ENCODE measurements around the gene MAP3K6. TPM values are rescaled to one million over a fixed set of nuclear protein-coding genes. Genes with fewer than 3 reads are reported as not detected.

MAP3K6 gene
- total and polyA plus RNA-seq, 4 donors, result 1.3 to 8.3 (median 4.0) TPM

DNA sequence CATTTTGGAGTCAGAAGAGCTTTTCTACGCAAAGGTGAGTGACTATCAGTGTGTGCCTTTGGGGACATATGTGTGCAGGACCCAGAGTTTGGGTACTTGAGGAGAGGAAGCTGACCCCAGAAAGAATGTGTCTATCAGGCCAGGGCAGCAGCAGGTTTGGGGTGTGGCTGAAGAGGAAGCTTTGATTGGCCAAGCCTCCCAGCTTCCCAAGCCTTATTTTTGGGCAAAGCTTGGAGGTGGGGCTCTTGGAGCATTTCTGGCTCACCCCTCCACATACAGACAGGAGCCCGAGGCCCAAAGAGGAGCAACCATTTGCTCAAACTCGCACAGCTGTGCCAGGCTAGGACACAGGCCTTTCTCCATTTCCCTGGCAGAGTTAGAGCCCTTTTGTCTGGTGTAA, 30.3 kb upstream of the MAP3K6 start:
- no peak overlapping the region for H3K27ac ChIP-seq (ENCODE audit: low read depth in 1 of 2, low read length in 2 of 2)
- no peak overlapping the region for H3K4me3 ChIP-seq (ENCODE audit: low read depth in 1 of 3, low read length in 3 of 3)
- H3K4me1 ChIP-seq (ENCODE audit: control insufficient read depth in 4 of 4, insufficient read depth in 4 of 4, low read length in 3 of 4), result peaks cover 1 to 7% (median 5%) of the 10 kb centered on the region in 4 donors
- WGBS, result 81% methylated on average over 3 of the region's 3 CpGs
- H3K27me3 ChIP-seq (ENCODE audit: control insufficient read depth in 4 of 4, insufficient read depth in 4 of 4, low read length in 3 of 4), result no peaks in the 10 kb centered on the region
- DNase-seq (ENCODE audit: low spot score), result no peak
- TF ChIP-seq FOXA1 (IDR thresholded peaks at IDR 0.05) (no peak), FOXA2 (IDR thresholded peaks at IDR 0.05) (no peak), NR2F2 (IDR thresholded peaks at IDR 0.05) (no peak), JUND (IDR thresholded peaks at IDR 0.05) (no peak), SP1 (IDR thresholded peaks at IDR 0.05) (no peak), YY1 (IDR thresholded peaks at IDR 0.05) (no peak), HNF4G (IDR thresholded peaks at IDR 0.05) (no peak), TAF1 (conservative IDR thresholded peaks at IDR 0.05) (no peak), EGR1 (IDR thresholded peaks at IDR 0.05; ENCODE audit: low read depth in 2 of 2) (no peak), GABPA (IDR thresholded peaks at IDR 0.05 in 1 of 2, conservative IDR thresholded peaks at IDR 0.05 in 1 of 2) (no peak), RAD21 (IDR thresholded peaks at IDR 0.05) (no peak)
- TF ChIP-seq, protein P1, sequence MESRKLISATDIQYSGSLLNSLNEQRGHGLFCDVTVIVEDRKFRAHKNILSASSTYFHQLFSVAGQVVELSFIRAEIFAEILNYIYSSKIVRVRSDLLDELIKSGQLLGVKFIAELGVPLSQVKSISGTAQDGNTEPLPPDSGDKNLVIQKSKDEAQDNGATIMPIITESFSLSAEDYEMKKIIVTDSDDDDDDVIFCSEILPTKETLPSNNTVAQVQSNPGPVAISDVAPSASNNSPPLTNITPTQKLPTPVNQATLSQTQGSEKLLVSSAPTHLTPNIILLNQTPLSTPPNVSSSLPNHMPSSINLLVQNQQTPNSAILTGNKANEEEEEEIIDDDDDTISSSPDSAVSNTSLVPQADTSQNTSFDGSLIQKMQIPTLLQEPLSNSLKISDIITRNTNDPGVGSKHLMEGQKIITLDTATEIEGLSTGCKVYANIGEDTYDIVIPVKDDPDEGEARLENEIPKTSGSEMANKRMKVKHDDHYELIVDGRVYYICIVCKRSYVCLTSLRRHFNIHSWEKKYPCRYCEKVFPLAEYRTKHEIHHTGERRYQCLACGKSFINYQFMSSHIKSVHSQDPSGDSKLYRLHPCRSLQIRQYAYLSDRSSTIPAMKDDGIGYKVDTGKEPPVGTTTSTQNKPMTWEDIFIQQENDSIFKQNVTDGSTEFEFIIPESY (IDR thresholded peaks at IDR 0.05), result no peak
- TF ChIP-seq, protein P2, sequence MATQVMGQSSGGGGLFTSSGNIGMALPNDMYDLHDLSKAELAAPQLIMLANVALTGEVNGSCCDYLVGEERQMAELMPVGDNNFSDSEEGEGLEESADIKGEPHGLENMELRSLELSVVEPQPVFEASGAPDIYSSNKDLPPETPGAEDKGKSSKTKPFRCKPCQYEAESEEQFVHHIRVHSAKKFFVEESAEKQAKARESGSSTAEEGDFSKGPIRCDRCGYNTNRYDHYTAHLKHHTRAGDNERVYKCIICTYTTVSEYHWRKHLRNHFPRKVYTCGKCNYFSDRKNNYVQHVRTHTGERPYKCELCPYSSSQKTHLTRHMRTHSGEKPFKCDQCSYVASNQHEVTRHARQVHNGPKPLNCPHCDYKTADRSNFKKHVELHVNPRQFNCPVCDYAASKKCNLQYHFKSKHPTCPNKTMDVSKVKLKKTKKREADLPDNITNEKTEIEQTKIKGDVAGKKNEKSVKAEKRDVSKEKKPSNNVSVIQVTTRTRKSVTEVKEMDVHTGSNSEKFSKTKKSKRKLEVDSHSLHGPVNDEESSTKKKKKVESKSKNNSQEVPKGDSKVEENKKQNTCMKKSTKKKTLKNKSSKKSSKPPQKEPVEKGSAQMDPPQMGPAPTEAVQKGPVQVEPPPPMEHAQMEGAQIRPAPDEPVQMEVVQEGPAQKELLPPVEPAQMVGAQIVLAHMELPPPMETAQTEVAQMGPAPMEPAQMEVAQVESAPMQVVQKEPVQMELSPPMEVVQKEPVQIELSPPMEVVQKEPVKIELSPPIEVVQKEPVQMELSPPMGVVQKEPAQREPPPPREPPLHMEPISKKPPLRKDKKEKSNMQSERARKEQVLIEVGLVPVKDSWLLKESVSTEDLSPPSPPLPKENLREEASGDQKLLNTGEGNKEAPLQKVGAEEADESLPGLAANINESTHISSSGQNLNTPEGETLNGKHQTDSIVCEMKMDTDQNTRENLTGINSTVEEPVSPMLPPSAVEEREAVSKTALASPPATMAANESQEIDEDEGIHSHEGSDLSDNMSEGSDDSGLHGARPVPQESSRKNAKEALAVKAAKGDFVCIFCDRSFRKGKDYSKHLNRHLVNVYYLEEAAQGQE (IDR thresholded peaks at IDR 0.05), result no peak
- TF ChIP-seq, protein P3, sequence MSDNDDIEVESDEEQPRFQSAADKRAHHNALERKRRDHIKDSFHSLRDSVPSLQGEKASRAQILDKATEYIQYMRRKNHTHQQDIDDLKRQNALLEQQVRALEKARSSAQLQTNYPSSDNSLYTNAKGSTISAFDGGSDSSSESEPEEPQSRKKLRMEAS (IDR thresholded peaks at IDR 0.05), result no peak
- H3K9me3 ChIP-seq (ENCODE audit: control insufficient read depth in 4 of 4, low read length in 3 of 4), result no peaks in the 10 kb centered on the region
- H3K9ac ChIP-seq (ENCODE audit: low read depth in 1 of 2, low read length in 2 of 2), result no peak overlapping the region
- no peaks in the 10 kb centered on the region for H3K36me3 ChIP-seq (ENCODE audit: control insufficient read depth in 4 of 4, insufficient read depth in 3 of 4, low read depth in 1 of 4, low read length in 3 of 4)

DNA sequence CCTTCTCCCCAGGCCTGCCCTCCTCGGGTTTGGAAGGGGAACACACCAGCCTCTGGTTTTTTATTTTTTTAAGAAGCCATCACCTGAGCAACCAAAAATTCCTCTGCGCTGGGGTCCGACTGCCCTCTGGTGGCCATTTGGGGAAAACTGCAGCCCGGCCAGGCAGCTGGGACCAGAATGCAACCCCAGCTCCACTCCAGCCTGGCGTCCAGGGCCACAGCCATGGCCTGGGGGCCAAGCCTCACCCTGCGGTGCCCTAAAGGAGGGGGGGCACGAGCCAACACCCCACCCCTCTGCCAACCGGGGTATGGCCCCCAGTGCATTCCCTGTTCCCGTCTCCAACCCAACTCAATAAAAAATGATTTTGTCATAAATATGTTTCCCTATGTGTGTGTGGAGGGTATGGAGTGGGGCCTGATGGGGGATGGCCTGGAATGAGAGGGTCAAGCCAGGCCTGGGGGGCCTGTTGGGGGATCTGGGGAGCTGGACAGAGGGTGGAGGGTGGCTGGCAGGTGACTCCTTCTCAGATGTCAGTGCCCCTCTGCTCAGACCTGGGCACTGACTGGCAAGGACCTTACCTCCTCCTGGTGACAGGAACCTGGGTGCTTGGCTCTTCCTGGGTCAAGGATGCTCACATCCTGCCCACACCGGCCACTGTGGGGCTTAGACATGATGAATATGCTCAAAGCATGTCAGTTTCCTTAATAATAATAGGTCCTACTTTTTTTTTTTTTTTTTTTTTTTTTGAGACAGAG, 28.9 kb upstream of the MAP3K6 start:
- Histone ChIP-seq H3K4me1 (ENCODE audit: control insufficient read depth in 4 of 4, insufficient read depth in 4 of 4, low read length in 3 of 4) (peaks cover 5 to 12% (median 8%) of the 10 kb centered on the region in 4 donors), H3K27ac (ENCODE audit: low read depth in 1 of 2, low read length in 2 of 2) (no peak overlapping the region), H3K4me3 (ENCODE audit: low read depth in 1 of 3, low read length in 3 of 3) (no peak overlapping the region), H3K27me3 (ENCODE audit: control insufficient read depth in 4 of 4, insufficient read depth in 4 of 4, low read length in 3 of 4) (no peaks in the 10 kb centered on the region), H3K9me3 (ENCODE audit: control insufficient read depth in 4 of 4, low read length in 3 of 4) (no peaks in the 10 kb centered on the region), H3K9ac (ENCODE audit: low read depth in 1 of 2, low read length in 2 of 2) (no peak overlapping the region), H3K36me3 (ENCODE audit: control insufficient read depth in 4 of 4, insufficient read depth in 3 of 4, low read depth in 1 of 4, low read length in 3 of 4) (no peaks in the 10 kb centered on the region)
- peak in 1 of 2 donors; percentile 23 for TF ChIP-seq RXRA (IDR thresholded peaks at IDR 0.05)
- no peak for TF ChIP-seq HNF4A (conservative IDR thresholded peaks at IDR 0.05)
- no peak for TF ChIP-seq EGR1 (IDR thresholded peaks at IDR 0.05; ENCODE audit: low read depth in 2 of 2)
- TF ChIP-seq, protein P4, sequence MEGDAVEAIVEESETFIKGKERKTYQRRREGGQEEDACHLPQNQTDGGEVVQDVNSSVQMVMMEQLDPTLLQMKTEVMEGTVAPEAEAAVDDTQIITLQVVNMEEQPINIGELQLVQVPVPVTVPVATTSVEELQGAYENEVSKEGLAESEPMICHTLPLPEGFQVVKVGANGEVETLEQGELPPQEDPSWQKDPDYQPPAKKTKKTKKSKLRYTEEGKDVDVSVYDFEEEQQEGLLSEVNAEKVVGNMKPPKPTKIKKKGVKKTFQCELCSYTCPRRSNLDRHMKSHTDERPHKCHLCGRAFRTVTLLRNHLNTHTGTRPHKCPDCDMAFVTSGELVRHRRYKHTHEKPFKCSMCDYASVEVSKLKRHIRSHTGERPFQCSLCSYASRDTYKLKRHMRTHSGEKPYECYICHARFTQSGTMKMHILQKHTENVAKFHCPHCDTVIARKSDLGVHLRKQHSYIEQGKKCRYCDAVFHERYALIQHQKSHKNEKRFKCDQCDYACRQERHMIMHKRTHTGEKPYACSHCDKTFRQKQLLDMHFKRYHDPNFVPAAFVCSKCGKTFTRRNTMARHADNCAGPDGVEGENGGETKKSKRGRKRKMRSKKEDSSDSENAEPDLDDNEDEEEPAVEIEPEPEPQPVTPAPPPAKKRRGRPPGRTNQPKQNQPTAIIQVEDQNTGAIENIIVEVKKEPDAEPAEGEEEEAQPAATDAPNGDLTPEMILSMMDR (IDR thresholded peaks at IDR 0.05; ENCODE audit: low read depth, low read length, missing input control), result peak; percentile 95
- TF ChIP-seq RAD21 (IDR thresholded peaks at IDR 0.05), result peak; percentile 91 to 92
- DNase-seq (ENCODE audit: low spot score), result peak; percentile 81
- WGBS, result 3% methylated on average over 10 of the region's 10 CpGs

Data from liver (tissue), 9 donors.